Natural killer cell (primary cell): Measurements from ENCODE around the gene LAMA4. TPM values are rescaled to one million over a fixed set of nuclear protein-coding genes. Genes with fewer than 3 reads are reported as not detected.

Source experiments
- ATAC-seq, 3 donors: fragments of 150-1000 bp in 2 of 3; fragments of 200-7000 bp in 1 of 3; cut with Tn5 transposase; 1 replicate in 1 of 3; 2 replicates in 2 of 3; pipeline ENCODE4 v1.10.0; 2021; ENCODE audit warnings: mild to moderate bottlenecking in 2 of 3, moderate library complexity in 2 of 3
- DNase-seq, 2 donors: peaks; one replicate each; pipeline versions ENCODE4 v3.0.0 to v3.0.0-alpha.2; 2013 to 2021; ENCODE audit warnings: mixed read lengths in 1 of 2
- H3K27ac ChIP-seq: one replicate; pipeline ENCODE4 v1.5.1; 2013; ENCODE audit warnings: mild to moderate bottlenecking, low read length
- H3K27me3 ChIP-seq: one replicate; pipeline ENCODE4 v1.6.1; 2013; ENCODE audit warnings: low read length; ENCODE audit not compliant: control insufficient read depth, insufficient read depth
- H3K36me3 ChIP-seq: one replicate; pipeline ENCODE4 v1.6.1; 2013; ENCODE audit warnings: low read length; ENCODE audit not compliant: control insufficient read depth, insufficient read depth
- H3K4me1 ChIP-seq: one replicate; pipeline ENCODE4 v1.6.1; 2013; ENCODE audit warnings: low read length; ENCODE audit not compliant: control insufficient read depth, insufficient read depth
- H3K4me3 ChIP-seq: one replicate; pipeline ENCODE4 v1.5.1; 2013; ENCODE audit warnings: low read length
- H3K9me3 ChIP-seq: one replicate; pipeline ENCODE4 v1.6.1; 2013; ENCODE audit warnings: low read length; ENCODE audit not compliant: control insufficient read depth, insufficient read depth
- H3K27ac Mint-ChIP-seq, 2 donors: one replicate each; pipeline ENCODE4 v1.8.0; 2022; ENCODE audit warnings: mild to moderate bottlenecking in 2 of 2, mixed read lengths in 2 of 2, moderate library complexity in 1 of 2
- H3K27me3 Mint-ChIP-seq, 2 donors: one replicate each; pipeline ENCODE4 v1.8.0; 2022; ENCODE audit warnings: low read depth in 2 of 2, mixed read lengths in 2 of 2
- H3K36me3 Mint-ChIP-seq: one replicate; pipeline ENCODE4 v1.8.0; 2022; ENCODE audit warnings: mixed read lengths
- H3K4me1 Mint-ChIP-seq, 2 donors: one replicate each; pipeline ENCODE4 v1.8.0; 2022; ENCODE audit warnings: mixed read lengths in 2 of 2
- H3K4me3 Mint-ChIP-seq: one replicate; pipeline ENCODE4 v1.8.0; 2022; ENCODE audit warnings: mild to moderate bottlenecking, moderate library complexity, mixed read lengths
- H3K9me3 Mint-ChIP-seq, 2 donors: one replicate each; pipeline ENCODE4 v1.8.0; 2022; ENCODE audit warnings: mixed read lengths in 2 of 2
- CTCF ChIP-seq: fragments of 200-600 bp; IDR thresholded peaks from one replicate; pipeline ENCODE4 v1.8.0; 2022; ENCODE audit warnings: antibody characterized with exemption
- WGBS: methylation state at CpG from one replicate; pipeline ENCODE4 v1.1.7; 2013; ENCODE audit warnings: missing lambda C conversion rate; ENCODE audit not compliant: insufficient coverage; 5-methylcytosine and 5-hydroxymethylcytosine counted together
- intact Hi-C: fragments of 100-400 bp; cut with micrococcal nuclease; formaldehyde crosslinking; loops from one replicate; pipeline ENCODE4 v1.14.2; 2022
- total RNA-seq, 4 donors: library from RNA; stranded (reverse); fragments of 120-200 nt in 1 of 4; gene quantifications; one replicate each; pipeline versions ENCODE4 v1.2.3 to v1.2.4, GENCODE V29; 2013 to 2022

LAMA4 gene
- total RNA-seq, 3 donors from 2014 or later (not counting 1 experiment from before 2014, with no cell fraction given), result not detected

- no peak for TF ChIP-seq CTCF
- no peaks in the 10 kb centered on the region for H3K27me3 ChIP-seq
- Mint-ChIP-seq H3K27ac (no peak overlapping the region), H3K9me3 (no peaks in the 10 kb centered on the region), H3K4me1 (peaks cover 6 to 7% of the 10 kb centered on the region in 2 donors), H3K4me3 (no peak overlapping the region), H3K36me3 (no peaks in the 10 kb centered on the region), H3K27me3 (peaks cover 36 to 68% of the 10 kb centered on the region in 2 donors)
- intact Hi-C loops, result no loop called here
- DNase-seq (no peak), ATAC-seq (no peak)
- H3K9me3 ChIP-seq, result no peaks in the 10 kb centered on the region
- no peak overlapping the region for H3K4me3 ChIP-seq
- 89% methylated on average over 11 of the region's 11 CpGs for WGBS
- no peaks in the 10 kb centered on the region for H3K36me3 ChIP-seq
- H3K27ac ChIP-seq, result no peak overlapping the region
- H3K4me1 ChIP-seq, result no peaks in the 10 kb centered on the region
Observed at GRCh38 chr6:112243861-112244827, 10.2 kb downstream of the LAMA4 start.

- no peak for DNase-seq
- no peak overlapping the region for H3K27ac Mint-ChIP-seq
- Histone ChIP-seq H3K27ac (no peak overlapping the region), H3K4me3 (no peak overlapping the region), H3K4me1 (no peaks in the 10 kb centered on the region), H3K27me3 (no peaks in the 10 kb centered on the region), H3K36me3 (no peaks in the 10 kb centered on the region), H3K9me3 (no peaks in the 10 kb centered on the region)
- H3K9me3 Mint-ChIP-seq, result no peaks in the 10 kb centered on the region
- H3K27me3 Mint-ChIP-seq, result peaks cover 37 to 52% of the 10 kb centered on the region in 2 donors
- no peak for TF ChIP-seq CTCF
- H3K4me3 Mint-ChIP-seq, result no peak overlapping the region
- peaks cover 6 to 7% of the 10 kb centered on the region in 2 donors for H3K4me1 Mint-ChIP-seq
- peak in 1 of 3 donors; percentile 49 for ATAC-seq
- intact Hi-C loops, result no loop called here
- no peaks in the 10 kb centered on the region for H3K36me3 Mint-ChIP-seq
Observed at GRCh38 chr6:112241820-112242429, 12.4 kb downstream of the LAMA4 start.

GRCh38 chr6:112237595-112237994, 16.8 kb downstream of the LAMA4 start:
- H3K4me1 Mint-ChIP-seq, result peaks cover 14 to 16% of the 10 kb centered on the region in 2 donors
- H3K27ac Mint-ChIP-seq, result no peak overlapping the region
- H3K9me3 Mint-ChIP-seq, result no peaks in the 10 kb centered on the region
- no peak overlapping the region for H3K27ac ChIP-seq
- H3K4me3 Mint-ChIP-seq, result no peak overlapping the region
- intact Hi-C loops, result no loop called here
- ATAC-seq (no peak), DNase-seq (no peak)
- H3K4me3 ChIP-seq, result no peak overlapping the region
- no peaks in the 10 kb centered on the region for H3K9me3 ChIP-seq
- no peaks in the 10 kb centered on the region for H3K4me1 ChIP-seq
- TF ChIP-seq CTCF, result no peak
- H3K27me3 Mint-ChIP-seq, result peaks cover 44 to 65% of the 10 kb centered on the region in 2 donors
- no peaks in the 10 kb centered on the region for H3K27me3 ChIP-seq
- no peaks in the 10 kb centered on the region for H3K36me3 Mint-ChIP-seq
- H3K36me3 ChIP-seq, result no peaks in the 10 kb centered on the region
- WGBS, result 90% methylated on average over 3 of the region's 3 CpGs
